HG03103 (cell line): Measurements from ENCODE around the gene MNAT1.
A peak's percentile ranks its signal among the peaks of the same experiment; 100 is the strongest.
"Not testable (repeated sequence)": the region's sequence is repeated elsewhere in the genome, so short reads cannot be mapped to it uniquely, and the experiment has no call there.

ENCODE experiments used
- ATAC-seq: cut with Tn5 transposase; IDR thresholded peaks from one replicate; pipeline ENCODE4 v1.9.1; 2021; ENCODE audit warnings: low read depth; ENCODE audit not compliant: unreplicated experiment

The MNAT1 gene

DNA sequence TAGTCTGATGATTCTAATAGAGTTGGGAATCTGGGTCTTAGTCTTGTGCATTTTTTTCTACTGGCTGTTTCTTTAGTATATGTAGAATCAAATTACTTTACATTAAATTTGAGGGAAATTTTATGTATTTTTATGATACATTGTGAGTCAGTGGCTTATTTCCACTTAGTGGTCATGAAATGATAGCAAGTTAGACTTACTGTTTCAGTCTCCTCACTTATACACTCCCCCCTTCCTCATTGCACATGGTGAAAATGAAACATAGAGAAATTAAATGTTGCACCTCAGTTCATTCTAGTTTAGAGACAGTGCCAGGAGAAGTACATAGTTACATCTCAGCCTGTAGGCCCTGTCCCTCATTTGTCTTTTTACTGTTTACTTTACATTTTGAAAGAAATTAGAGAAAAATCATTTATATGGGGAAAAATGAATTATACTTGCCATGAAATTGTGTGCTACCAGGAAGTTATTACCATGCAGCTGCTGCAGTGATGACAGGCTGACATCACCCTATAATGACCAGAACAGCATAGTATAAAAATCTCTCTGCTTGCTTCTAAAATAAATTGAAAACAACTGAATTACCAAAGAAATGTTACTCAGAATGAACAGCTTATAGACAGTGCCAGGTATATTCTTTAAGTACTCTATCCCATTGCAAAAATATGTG lies 133.1 kb downstream of the MNAT1 start:
- no peak for ATAC-seq

DNA sequence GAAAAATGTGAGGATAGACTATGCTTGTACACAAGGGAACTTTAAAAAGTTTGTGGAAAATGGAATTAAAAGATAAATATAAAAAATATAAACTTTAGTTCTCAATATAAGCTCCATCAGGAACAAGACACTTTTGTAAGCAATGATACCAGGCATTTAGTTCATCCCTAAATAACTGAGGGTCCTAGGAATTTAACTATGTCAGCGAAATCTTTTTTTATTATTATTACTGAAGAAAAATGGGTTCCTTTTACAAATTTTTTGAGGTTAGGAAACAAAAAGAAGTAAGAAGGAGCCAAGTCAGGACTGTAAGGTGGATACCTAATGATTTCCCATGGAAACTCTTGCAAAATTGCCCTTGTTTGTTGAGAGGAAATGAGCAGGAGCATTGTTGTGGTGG lies 143.6 kb downstream of the MNAT1 start:
- ATAC-seq = no peak

DNA sequence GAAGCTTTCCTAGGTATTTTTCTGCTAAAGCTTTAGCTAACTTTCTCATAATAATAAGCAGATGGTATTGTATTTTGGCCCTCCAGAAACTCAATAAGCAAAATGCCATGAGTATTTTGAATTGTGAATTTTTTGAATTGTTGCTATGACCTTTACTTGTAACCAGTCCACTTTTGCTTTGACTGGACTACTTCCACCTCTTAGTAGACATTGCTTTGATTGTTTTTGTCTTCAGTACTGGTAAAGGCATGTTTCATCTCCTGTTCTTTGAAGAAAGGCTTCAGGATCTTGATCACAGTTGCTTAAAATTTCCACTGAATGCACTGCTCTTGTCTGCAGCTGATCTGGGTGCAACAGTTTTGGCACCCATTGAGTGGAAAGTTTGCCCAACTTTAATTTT lies 144.0 kb downstream of the MNAT1 start:
- ATAC-seq = no peak

DNA sequence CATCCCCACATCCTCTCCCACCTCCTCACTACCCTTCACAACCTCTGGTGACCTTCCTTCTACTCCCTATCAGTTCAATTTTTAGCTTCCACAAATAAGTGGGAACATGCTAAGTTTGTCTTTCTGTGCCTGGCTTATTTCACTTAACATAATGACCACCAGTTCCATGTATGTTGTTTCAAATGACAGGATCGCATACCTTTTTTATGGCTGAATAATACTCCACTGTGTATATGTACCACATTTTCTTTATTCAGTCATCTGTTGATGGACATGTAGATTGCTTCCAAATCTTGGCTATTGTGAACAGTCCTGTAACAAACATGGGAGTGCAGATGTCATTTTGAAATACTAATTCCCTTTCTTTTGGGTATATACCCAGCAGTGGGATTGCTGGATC lies 147.7 kb downstream of the MNAT1 start:
- ATAC-seq = no peak

DNA sequence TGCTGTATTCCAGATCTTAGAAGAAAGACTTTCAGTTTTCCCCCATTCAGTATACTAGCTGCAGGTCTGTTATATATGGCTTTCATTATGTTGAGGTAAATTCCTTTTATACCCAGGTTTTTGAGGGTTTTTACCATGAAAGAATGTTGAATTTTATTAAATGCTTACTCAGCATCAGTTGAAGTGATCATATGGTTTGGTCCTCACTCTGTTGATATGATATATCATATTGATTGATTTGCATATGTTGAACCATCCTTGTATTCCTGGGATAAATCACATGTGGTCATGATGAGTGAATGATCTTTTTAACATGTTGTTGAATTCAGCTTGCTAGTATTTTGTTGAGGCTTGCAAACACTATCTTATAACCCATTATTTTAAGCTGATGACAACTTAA lies 149.6 kb downstream of the MNAT1 start:
- ATAC-seq = no peak

DNA sequence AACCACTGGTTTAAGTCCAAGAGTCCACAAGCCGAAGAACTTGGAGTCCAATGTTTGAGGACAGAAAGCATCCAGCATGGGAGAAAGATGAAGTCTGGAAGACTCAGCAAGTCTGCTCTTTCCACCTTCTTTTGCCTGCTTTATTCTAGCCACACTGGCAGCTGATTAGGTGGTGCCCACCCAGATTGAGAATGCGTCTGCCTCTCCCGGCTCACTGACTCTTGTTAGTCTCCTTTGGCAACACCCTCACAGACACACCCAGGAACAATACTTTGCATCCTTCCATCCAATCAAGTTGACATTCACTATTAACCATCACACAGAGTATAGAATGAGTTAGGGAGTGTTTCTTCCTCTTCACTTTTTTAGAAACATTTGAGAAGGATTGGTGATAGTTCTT lies 156.1 kb downstream of the MNAT1 start:
- ATAC-seq = not testable (repeated sequence)

DNA sequence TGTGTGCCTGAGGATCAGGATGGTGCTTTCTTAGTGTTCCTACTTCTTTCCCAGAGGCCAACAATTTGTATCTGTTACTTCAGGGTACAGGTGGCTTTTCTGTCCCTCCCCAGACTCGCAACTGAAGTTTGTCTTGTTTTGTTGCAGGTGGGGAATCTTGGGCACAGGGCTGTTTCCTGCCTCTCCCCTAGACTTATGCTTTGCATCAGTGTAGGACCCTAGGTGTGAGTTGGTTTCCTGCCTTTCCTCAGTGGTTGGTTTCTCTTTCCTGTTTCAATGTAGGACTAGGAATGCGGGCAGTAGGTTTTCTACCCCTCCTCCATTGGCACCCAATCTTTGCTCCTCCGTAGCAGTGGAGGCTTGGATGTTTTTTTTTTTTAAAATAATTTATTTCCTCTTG lies 159.3 kb downstream of the MNAT1 start:
- no peak for ATAC-seq

DNA sequence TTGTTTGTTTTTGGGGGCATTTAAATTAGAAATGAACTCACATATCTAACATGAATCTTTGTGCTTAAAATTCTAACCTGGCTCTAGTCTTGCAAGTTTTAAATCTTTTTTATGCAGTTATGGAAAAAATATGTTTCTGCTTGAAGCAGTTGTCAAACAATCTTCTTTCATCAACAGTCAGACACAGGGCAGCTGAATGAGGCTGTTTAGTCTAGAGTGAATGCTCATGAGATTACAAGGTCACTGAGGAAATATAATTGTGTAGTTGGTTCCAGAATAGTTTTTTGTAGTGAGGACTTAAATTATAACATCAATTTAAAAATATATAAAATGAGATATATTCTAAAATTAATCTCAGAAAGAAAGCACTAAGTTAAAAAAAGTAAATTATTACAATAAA lies 169.8 kb downstream of the MNAT1 start:
- ATAC-seq = no peak

DNA sequence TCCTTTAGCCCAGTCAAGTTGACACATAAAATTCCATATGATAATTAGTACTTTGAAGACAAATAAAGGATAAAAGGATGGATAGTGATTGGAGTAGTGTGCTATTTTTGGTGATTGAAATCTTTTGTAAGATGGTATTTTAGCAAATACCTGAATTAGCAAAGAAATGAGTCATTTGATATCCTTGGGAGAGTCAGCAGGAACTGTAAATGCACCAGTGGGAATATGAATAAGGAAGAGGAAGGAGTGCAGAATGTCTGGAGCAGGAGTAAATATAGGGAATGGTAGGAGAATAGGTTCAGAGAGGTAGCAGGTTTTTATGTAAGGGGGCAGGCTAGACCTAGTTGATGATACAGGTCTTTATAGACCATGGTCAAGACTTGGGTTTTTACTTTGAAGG lies 171.4 kb downstream of the MNAT1 start:
- no peak for ATAC-seq

DNA sequence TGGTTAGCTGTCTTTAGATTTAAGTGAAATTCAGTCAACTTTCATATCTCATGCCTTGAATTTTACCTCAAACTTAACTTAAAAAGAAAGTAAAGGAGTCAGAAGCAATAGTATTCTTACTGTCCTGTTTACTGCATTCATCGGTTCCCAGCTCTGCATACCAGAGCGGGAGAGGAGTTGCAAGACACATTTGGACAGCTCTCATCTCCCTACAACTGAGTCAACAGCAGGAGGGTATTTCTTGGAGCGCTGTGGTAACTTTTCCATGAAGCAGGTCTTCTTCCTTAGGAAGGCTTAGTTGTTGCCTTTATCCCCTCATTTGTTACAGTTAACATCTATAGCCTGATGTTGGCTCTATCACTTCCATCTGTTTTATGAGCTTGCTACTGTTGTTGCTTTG lies 181.2 kb downstream of the MNAT1 start:
- no peak for ATAC-seq

DNA sequence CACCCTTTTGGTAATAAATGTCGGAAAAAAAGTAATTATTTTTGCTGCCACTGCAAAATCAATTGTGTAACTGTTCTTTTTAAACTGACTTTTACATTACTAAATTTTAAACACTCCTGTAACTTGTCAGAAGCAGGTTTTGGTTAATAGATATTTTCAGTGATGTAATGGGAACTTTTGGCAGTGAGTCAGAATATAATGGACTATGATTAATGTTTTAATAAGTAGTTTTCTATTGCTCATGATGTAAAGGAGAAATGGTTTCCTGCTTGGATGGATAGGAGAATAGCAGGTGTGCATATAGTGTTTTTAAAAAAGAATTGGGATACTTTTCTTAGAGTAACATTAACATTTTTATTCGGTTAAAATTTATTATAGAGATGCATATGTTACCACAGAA lies 187.5 kb downstream of the MNAT1 start:
- no peak for ATAC-seq

DNA sequence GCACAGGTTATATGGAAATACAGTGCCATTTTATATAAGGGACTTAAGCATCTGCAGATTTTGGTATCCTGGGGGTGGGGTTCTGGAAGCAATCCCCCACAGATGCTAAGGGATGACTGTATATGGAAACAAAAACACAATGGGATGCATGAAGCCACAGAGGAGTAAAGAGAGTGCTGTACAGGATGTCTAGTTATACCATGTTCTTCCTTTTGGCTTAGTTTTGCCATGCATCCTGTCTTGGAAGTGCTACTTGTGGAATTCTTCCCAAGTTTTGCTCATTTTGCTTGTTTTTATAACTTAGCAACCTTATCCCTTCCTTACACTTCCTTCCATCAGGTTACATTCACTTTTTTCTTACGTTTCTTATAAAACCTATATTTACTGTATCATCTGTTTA lies 190.7 kb downstream of the MNAT1 start:
- ATAC-seq = no peak

DNA sequence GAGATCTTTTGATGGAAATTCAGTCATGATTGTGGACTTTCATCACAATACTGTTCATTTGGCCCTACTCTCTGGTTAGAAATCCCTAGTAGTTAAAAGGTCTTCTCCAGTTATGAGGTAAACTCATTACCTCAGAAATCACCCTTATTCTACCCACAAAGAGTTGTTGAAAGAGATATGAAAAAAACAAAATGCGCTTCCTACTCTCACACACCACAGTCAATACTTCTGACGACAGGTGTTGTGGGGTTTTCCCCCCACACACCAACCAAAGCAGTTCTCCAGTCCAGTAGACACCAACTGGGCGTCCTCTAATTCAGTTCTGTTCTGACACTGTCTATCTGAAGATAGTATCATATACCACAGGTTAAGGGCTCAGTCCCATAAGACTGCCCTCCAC lies 191.4 kb downstream of the MNAT1 start:
- ATAC-seq = peak; percentile 85

DNA sequence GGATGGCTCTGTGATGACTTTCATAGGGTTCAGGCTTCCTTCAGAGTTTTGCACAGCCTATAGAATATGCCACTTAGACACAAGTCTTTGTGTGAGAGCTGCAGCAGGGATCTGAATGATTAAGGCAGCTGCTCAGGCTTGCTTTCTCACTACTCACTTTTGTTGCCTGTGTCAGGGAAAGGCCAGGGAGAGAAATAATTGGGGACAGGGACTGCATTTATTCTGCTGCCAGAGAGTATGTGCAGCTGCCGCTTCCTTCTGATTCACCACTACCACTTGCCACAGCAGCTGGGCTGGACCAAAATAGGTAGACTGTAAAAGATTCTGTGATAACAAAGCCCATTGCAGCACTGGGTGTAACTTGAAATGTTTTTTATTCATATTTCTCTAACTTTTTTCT lies 196.7 kb downstream of the MNAT1 start:
- no peak for ATAC-seq

DNA sequence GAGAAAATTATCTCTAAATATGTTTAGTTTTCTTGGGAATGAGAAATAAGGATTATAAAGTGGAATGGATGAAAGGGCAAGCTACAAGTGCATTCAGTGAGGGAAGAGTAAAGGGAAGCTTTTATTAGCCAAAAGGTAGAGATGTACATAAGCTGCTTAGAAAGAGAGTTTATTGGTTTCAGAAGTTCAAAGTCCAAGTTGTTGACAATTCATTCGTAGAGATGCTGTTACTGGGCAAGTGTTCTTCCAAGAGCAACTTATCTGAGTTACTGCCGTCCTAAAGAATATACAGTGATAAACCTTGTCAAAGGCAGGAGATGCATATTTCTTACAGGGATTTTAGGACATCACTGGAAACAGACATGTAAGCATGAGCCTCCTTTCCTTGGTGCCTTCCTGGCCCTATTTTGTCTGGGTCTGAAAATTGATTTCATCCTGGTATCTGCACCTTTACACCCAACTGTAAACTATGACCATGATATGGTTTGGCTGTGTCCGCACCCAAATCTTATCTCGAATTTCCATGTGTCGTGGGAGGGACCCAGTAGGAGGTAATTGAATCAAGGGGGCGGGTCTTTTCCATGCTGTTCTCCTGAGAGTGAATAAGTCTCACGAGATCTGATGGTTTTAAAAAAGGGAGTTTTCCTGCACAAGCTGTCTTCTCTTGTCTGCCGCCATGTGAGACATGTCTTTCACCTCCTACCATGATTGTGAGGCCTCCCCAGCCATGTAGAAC lies 199.5 kb downstream of the MNAT1 start:
- no peak for ATAC-seq

DNA sequence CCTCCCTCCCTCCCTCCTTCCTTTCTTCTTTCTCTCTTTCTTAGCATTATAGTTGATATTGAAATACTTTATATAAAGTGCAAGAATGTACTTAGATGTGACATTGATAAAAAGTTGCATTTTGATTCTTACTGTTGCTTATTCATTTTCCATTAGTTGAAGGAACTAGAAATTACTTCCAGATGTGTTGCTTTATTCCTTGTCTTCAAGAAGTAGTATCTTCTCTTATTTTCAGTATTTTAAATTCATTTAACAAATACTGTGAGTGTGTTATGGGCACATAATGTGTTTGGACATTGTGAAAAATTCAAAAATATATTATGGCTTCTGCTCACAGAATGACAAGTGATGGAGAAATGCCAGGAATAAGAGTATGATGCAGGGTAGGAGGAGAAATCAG lies 200.8 kb downstream of the MNAT1 start:
- no peak for ATAC-seq

DNA sequence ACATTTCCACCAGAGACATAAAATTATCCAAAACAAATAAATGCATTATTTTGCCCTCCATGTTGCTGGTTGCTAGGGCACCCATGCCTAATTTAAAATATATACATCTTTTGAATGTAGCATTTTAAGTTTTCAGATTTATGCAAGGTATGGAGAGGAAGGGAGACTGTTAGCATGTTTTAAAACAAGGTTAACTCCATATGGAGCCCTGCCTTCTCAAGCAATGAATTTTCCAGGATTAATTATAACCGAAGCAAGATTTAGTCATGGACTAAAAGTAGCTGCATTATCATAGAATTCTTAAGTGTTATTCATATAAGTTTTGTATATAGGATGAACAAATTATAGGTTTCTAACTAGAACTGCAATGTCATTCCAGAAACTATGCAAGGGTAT lies 209.1 kb downstream of the MNAT1 start:
- ATAC-seq = no peak

DNA sequence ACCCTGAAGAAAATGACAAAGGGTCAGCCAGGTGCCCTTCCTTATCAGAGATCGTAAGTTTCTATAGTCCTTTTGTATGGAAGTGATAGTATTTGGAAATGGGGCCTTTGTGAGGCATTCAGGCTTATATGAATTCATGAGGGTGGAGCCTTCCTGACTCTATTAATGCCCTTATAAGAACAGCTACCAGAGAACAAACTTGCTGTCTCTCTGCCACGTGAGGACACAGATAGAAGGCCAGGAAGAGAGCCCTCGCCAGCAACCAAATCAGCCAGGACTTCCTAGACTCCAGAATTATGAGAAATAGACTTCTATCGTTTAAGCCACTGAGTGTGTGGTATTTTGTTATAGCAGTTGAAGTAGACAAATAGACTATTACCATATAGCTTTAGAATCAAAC lies 209.6 kb downstream of the MNAT1 start:
- ATAC-seq = no peak

DNA sequence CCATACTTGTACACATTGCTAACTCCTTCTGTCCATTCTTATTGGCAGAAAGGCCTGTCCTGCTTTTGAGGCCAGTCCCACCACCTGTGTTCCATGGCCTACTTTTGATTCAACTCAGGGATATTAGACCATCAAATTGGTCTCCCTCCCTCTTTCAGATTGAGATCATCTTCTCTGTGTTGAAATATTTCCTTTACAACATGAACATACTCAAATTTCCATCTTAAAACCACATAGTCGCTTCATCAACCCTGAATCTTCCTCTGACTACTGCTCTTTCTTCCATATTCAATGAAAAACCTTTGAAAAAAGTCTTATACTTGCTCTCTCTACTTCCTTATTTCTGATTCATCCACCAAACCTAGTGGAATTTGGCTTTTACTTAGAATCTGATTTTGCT lies 211.4 kb downstream of the MNAT1 start:
- no peak for ATAC-seq

DNA sequence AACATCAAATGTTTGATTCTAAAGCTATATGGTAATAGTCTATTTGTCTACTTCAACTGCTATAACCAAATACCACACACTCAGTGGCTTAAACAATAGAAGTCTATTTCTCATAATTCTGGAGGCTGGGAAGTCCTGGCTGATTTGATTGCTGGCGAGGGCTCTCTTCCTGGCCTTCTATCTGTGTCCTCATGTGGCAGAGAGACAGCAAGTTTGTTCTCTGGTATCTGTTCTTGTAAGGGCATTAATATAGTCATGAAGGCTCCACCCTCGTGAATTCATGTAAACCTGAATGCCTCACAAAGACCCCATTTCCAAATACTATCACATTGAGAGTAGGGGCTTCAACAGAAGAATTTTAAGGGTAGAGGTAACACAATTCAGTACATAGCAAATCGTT lies 212.2 kb downstream of the MNAT1 start:
- ATAC-seq = no peak

DNA sequence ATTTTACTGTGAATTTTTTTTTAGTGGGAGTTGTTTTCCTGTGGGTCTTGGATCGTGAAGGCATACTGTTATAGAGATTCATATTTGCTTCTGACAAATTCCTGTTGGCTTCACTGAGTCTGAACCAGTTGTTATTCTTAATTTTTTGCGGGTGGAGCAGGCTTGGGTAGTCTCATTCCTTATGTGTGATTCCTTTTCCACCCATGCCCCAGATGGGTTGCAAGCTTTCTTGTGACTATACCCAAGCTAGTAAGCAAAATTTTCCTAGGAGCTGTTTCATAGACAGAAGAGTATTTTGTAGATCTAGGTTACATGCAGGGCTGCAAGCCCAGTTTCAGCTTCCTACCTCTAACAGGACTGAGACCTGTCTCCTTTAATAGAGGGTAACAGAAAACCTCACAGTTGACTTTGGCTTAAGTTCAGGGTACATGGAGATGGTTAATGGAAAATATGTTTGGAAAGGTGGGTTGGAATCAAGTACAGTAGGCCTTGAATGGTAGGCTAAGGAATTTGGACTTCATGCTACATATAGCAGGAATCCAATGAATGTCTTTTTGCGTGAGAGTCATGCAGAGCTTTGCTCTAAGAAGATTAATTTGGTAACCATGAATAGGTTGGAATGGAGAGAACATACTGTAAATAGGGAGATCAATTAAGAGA lies 217.3 kb downstream of the MNAT1 start:
- no peak for ATAC-seq

DNA sequence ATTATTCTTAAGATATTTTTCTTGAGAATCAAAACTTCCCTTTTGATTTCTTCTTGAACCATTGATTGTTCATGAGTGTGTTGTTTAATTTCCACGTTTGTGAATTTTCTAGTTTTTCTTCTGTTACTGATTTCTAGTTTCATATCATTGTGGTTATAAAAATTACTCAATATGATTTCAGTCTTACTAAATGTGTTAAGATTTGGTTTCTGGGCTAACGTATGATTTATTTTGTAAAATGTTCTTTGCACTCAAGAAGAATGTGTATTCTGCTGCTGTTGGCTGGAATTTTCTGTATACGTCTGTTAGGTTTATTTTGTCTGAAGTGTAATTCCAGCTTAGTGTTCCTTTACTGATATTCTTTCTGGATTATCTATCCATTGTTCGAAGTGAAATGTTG lies 221.6 kb downstream of the MNAT1 start:
- no peak for ATAC-seq
